IMR-90 (cell line): ENCODE data around the gene SLC46A3. TPM values are rescaled to one million over a fixed set of nuclear protein-coding genes. Genes with fewer than 3 reads are reported as not detected.

Source experiments
- ATAC-seq: fragments of 200-7000 bp; cut with Tn5 transposase; 2 replicates; pipeline ENCODE4 v1.9.1; 2020; ENCODE audit warnings: low read depth, mild to moderate bottlenecking, moderate library complexity
- BruUV-seq: library from RNA; stranded (reverse); fragments of 400-500 nt; replicated peaks from 2 replicates; lab custom pipeline; 2021; lab: Mats Ljungman, UMichigan
- CTCF ChIA-PET: fragments of 300-600 bp; formaldehyde crosslinking; extraction: SDS; loops from one replicate; lab custom pipeline; 2021; ENCODE audit warnings: antibody characterized with exemption; lab: Yijun Ruan, JAX
- POLR2A ChIA-PET: fragments of 300-600 bp; sonication (Branson Sonifier 250); formaldehyde crosslinking; loops from one replicate; lab custom pipeline; 2022; ENCODE audit warnings: antibody characterized with exemption; ENCODE audit not compliant: unreplicated experiment; lab: Charles Lee
- DNase-seq: peaks from one replicate; pipeline ENCODE4 v3.0.0; 2013
- H2AFZ ChIP-seq: replicated peaks from 2 replicates; pipeline ENCODE3; 2013; ENCODE audit warnings: low read length, mild to moderate bottlenecking; ENCODE audit not compliant: poor library complexity
- H2AK5ac ChIP-seq: 2 replicates; pipeline ENCODE4 v1.6.1; 2013; ENCODE audit warnings: low read depth, low read length, inconsistent platforms
- H2AK9ac ChIP-seq: replicated peaks from 2 replicates; pipeline ENCODE3; 2013; ENCODE audit warnings: mild to moderate bottlenecking, low read depth, low read length, moderate library complexity; ENCODE audit not compliant: poor library complexity
- H2BK120ac ChIP-seq: 2 replicates; pipeline ENCODE4 v1.6.1; 2013; ENCODE audit warnings: low read depth, low read length, inconsistent platforms
- H2BK15ac ChIP-seq: 3 replicates; pipeline ENCODE4 v1.6.1; 2013; ENCODE audit warnings: low read depth, low read length, inconsistent platforms
- H2BK20ac ChIP-seq: 2 replicates; pipeline ENCODE4 v1.6.1; 2013; ENCODE audit warnings: low read depth, mild to moderate bottlenecking, inconsistent platforms, low read length, moderate library complexity
- H2BK5ac ChIP-seq: 2 replicates; pipeline ENCODE4 v1.6.1; 2013; ENCODE audit warnings: mild to moderate bottlenecking, low read depth, low read length, inconsistent platforms; ENCODE audit not compliant: poor library complexity, severe bottlenecking
- H3K14ac ChIP-seq: replicated peaks from 2 replicates; pipeline ENCODE4 v1.6.1; 2013; ENCODE audit warnings: low read depth, low read length, inconsistent platforms
- H3K18ac ChIP-seq: 2 replicates; pipeline ENCODE4 v1.6.1; 2013; ENCODE audit warnings: low read depth, low read length, control low read depth
- H3K23ac ChIP-seq: 2 replicates; pipeline ENCODE4 v1.6.1; 2013; ENCODE audit warnings: low read depth, low read length, inconsistent platforms
- H3K27ac ChIP-seq: 2 replicates; pipeline ENCODE4 v1.5.1; 2013; ENCODE audit warnings: mild to moderate bottlenecking, control low read depth, low read length; ENCODE audit not compliant: insufficient read depth
- H3K27me3 ChIP-seq: 2 replicates; pipeline ENCODE4 v1.6.1; 2013; ENCODE audit warnings: low read length; ENCODE audit not compliant: control insufficient read depth, insufficient read depth
- H3K36me3 ChIP-seq: 2 replicates; pipeline ENCODE4 v1.6.1; 2013; ENCODE audit warnings: low read length, mixed read lengths; ENCODE audit not compliant: control insufficient read depth, insufficient read depth
- H3K4ac ChIP-seq: 2 replicates; pipeline ENCODE4 v1.6.1; 2013; ENCODE audit warnings: low read depth, low read length, inconsistent platforms
- H3K4me1 ChIP-seq: 2 replicates; pipeline ENCODE4 v1.6.1; 2013; ENCODE audit warnings: low read length, mixed read lengths; ENCODE audit not compliant: control insufficient read depth, insufficient read depth
- H3K4me2 ChIP-seq: 2 replicates; pipeline ENCODE4 v1.6.1; 2013; ENCODE audit warnings: low read depth, mild to moderate bottlenecking, control low read depth, low read length, moderate library complexity
- H3K4me3 ChIP-seq: 2 replicates; pipeline ENCODE4 v1.5.1; 2013; ENCODE audit warnings: low read depth, mild to moderate bottlenecking, control low read depth, low read length, moderate library complexity; ENCODE audit not compliant: insufficient read depth
- H3K56ac ChIP-seq: 2 replicates; pipeline ENCODE4 v1.6.1; 2013; ENCODE audit warnings: low read length, inconsistent platforms; ENCODE audit not compliant: insufficient read depth; ENCODE audit errors: extremely low read depth
- H3K79me1 ChIP-seq, 2 experiments: 2 replicates each; pipeline ENCODE4 v1.6.1; 2013; ENCODE audit warnings: low read length in 2 of 2, inconsistent platforms in 1 of 2, low read depth in 1 of 2
- H3K9ac ChIP-seq: 2 replicates; pipeline ENCODE4 v1.6.1; 2013; ENCODE audit warnings: low read depth, low read length, control low read depth
- H3K9me1 ChIP-seq: 2 replicates; pipeline ENCODE4 v1.6.1; 2013; ENCODE audit warnings: low read length, inconsistent platforms; ENCODE audit not compliant: insufficient read depth
- H3K9me3 ChIP-seq: 2 replicates; pipeline ENCODE4 v1.6.1; 2013; ENCODE audit warnings: low read length; ENCODE audit not compliant: control insufficient read depth, insufficient read depth
- H4K20me1 ChIP-seq: 2 replicates; pipeline ENCODE4 v1.6.1; 2013; ENCODE audit warnings: low read length, inconsistent platforms; ENCODE audit not compliant: insufficient read depth
- H4K5ac ChIP-seq: 2 replicates; pipeline ENCODE4 v1.6.1; 2013; ENCODE audit warnings: mild to moderate bottlenecking, low read depth, low read length, control low read depth
- H4K8ac ChIP-seq, 2 experiments: 2 replicates each; pipeline ENCODE4 v1.6.1; 2013; ENCODE audit warnings: low read depth in 2 of 2, low read length in 2 of 2, control low read depth in 1 of 2, inconsistent platforms in 1 of 2
- H4K91ac ChIP-seq: 2 replicates; pipeline ENCODE4 v1.6.1; 2013; ENCODE audit warnings: low read depth, low read length, inconsistent platforms; ENCODE audit not compliant: insufficient read depth
- CEBPB ChIP-seq: IDR thresholded peaks from 2 replicates; pipeline ENCODE4 v1.6.1; 2012; ENCODE audit warnings: low read depth, low read length, improper control_type of control experiment
- FOS ChIP-seq: fragments of 150-350 bp; IDR thresholded peaks from 2 replicates; pipeline ENCODE4 v1.6.1; 2016; ENCODE audit warnings: low read depth, low read length
- MAFK ChIP-seq: IDR thresholded peaks from 2 replicates; pipeline ENCODE4 v1.6.1; 2012; ENCODE audit warnings: low read depth, low read length, improper control_type of control experiment
- MAZ ChIP-seq: IDR thresholded peaks from 2 replicates; pipeline ENCODE4 v1.6.1; 2012; ENCODE audit warnings: low read depth, mild to moderate bottlenecking, low read length, improper control_type of control experiment, moderate library complexity, borderline replicate concordance
- MXI1 ChIP-seq: IDR thresholded peaks from 2 replicates; pipeline ENCODE4 v1.6.1; 2012; ENCODE audit warnings: low read depth, mild to moderate bottlenecking, low read length, moderate library complexity, borderline replicate concordance
- NFE2L2 ChIP-seq: fragments of 150-350 bp; IDR thresholded peaks from 2 replicates; pipeline ENCODE4 v1.6.1; 2016; ENCODE audit warnings: low read depth, mild to moderate bottlenecking, low read length
- RCOR1 ChIP-seq: IDR thresholded peaks from 2 replicates; pipeline ENCODE4 v1.6.1; 2012; ENCODE audit warnings: mild to moderate bottlenecking, low read length, improper control_type of control experiment; ENCODE audit not compliant: insufficient replicate concordance
- RFX5 ChIP-seq: IDR thresholded peaks from 2 replicates; pipeline ENCODE4 v1.8.0; 2012; ENCODE audit warnings: low read depth, mild to moderate bottlenecking, low read length, moderate library complexity
- SMC3 ChIP-seq: fragments of 150-350 bp; IDR thresholded peaks from 2 replicates; pipeline ENCODE4 v1.6.1; 2016; ENCODE audit warnings: low read depth, mild to moderate bottlenecking, antibody characterized with exemption, low read length, moderate library complexity
- WGBS, 2 experiments: methylation state at CpG; one replicate each; pipeline versions ENCODE4 v1.1.5 to v1.1.7; 2013; ENCODE audit warnings: missing lambda C conversion rate in 2 of 2; ENCODE audit not compliant: insufficient read length in 1 of 2; ENCODE audit errors: extremely low coverage in 2 of 2; 5-methylcytosine and 5-hydroxymethylcytosine counted together
- dilution Hi-C: fragments of 300-500 bp; cut with HindIII; formaldehyde crosslinking; loops from one replicate; pipeline ENCODE4 v1.14.3; 2018; ENCODE audit warnings: low sequenced_read_pairs; ENCODE audit not compliant: unreplicated experiment
- in situ Hi-C: fragments of 300-500 bp; cut with MboI; formaldehyde crosslinking; loops from 3 replicates; pipeline ENCODE4 v1.14.3; 2019; ENCODE audit warnings: low sequenced_read_pairs, inconsistent platforms, mixed read lengths
- intact Hi-C: fragments of 100-400 bp; cut with micrococcal nuclease; formaldehyde crosslinking; loops from 2 replicates; pipeline ENCODE4 v1.10.0; 2022
- polyA plus RNA-seq, 3 experiments: library from polyadenylated mRNA; depleted of rRNA; stranded (reverse); fragments of >200 nt; gene quantifications; 2 replicates each; pipeline ENCODE4 v1.2.3, GENCODE V29; 2012; ENCODE audit warnings: low replicate concordance in 1 of 3
- total RNA-seq: library from RNA; depleted of rRNA; stranded (reverse); fragments of >200 nt; gene quantifications from 2 replicates; pipeline ENCODE4 v1.2.3, GENCODE V29; 2012

Gene SLC46A3
- total and polyA plus RNA-seq, 2 of the 4 experiments (the other 2 are of a cell fraction) = 0.54 to 0.89 TPM

DNA sequence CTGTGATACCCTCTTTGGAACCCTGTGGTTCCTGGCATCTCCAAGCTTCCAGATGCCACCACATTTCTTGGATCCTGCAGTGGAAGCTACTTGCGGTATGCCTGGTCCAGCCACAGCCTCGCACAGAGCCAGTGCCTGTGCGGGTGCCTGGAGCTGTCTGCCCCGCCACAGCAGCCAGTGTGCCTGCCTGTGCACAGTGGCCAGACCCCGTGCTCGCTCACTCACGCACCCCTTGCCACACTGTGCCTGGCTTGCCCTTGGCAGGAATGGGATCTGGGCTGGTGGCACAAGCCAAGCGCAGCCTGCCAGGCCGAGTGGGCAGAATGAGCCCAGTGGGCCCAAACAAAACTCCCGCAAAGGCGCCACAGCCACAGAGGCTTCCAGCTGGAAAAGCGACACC is 33.7 kb downstream of the SLC46A3 start:
- H3K4me1 ChIP-seq = no peaks in the 10 kb centered on the region
- CTCF ChIA-PET = no interaction called here

More for the DNA sequence above, 33.7 kb downstream of the SLC46A3 start:
- Histone ChIP-seq H3K4ac (no peak overlapping the region), H3K23ac (no peak overlapping the region), H3K14ac (no peak overlapping the region), H2BK15ac (no peak overlapping the region), H3K36me3 (peaks cover 2% of the 10 kb centered on the region), H3K79me1 (no peaks in the 10 kb centered on the region), H4K5ac (no peak overlapping the region), H3K4me3 (no peak overlapping the region), H2AK5ac (no peak overlapping the region), H3K9ac (no peak overlapping the region), H3K9me3 (no peaks in the 10 kb centered on the region), H2AFZ (no peak overlapping the region), H3K56ac (no peak overlapping the region), H3K4me2 (no peak overlapping the region), H2BK20ac (no peak overlapping the region), H3K27me3 (no peaks in the 10 kb centered on the region), H2AK9ac (no peak overlapping the region), H4K8ac (no peak overlapping the region), H4K91ac (no peak overlapping the region), H4K20me1 (no peaks in the 10 kb centered on the region), H3K9me1 (no peaks in the 10 kb centered on the region), H2BK5ac (no peak overlapping the region), H2BK120ac (no peak overlapping the region), H3K18ac (no peak overlapping the region), H3K27ac (no peak overlapping the region)
- no TSS peak for BruUV-seq
- WGBS, 2 experiments = 89% methylated on average over 5 of the region's 12 CpGs; no CpG with 5 or more reads in 1 of the 2 experiments
- dilution Hi-C loops = no loop called here
- POLR2A ChIA-PET = no interaction called here
- in situ Hi-C loops = no loop called here
- no peak for TF ChIP-seq FOS
- no peak for TF ChIP-seq NFE2L2
- no peak for TF ChIP-seq RFX5
- no peak for TF ChIP-seq CEBPB
- TF ChIP-seq RCOR1 = no peak
- no peak for TF ChIP-seq MAFK
- TF ChIP-seq MAZ = no peak
- TF ChIP-seq SMC3 = no peak
- TF ChIP-seq MXI1 = no peak
- intact Hi-C loops = no loop called here
- DNase-seq (no peak), ATAC-seq (no peak)
